Measurements from ENCODE around the gene VSTM1. TPM values are rescaled to one million over a fixed set of nuclear protein-coding genes. Genes with fewer than 3 reads are reported as not detected.

Gene VSTM1
- total RNA-seq, 4 donors from 2014 or later: not detected

- Histone ChIP-seq H3K4me3 (no peak overlapping the region), H3K9me3 (no peaks in the 10 kb centered on the region), H3K27me3 (peaks cover 84% of the 10 kb centered on the region), H3K27ac (no peak overlapping the region), H3K4me1 (no peaks in the 10 kb centered on the region), H3K36me3 (no peaks in the 10 kb centered on the region)
- WGBS, 2 donors (ENCODE audit: low coverage in 1 of 2): 62 to 75% methylated on average over 6 to 8 of the region's 8 CpGs
- no peak for ATAC-seq
- TF ChIP-seq, protein P1, sequence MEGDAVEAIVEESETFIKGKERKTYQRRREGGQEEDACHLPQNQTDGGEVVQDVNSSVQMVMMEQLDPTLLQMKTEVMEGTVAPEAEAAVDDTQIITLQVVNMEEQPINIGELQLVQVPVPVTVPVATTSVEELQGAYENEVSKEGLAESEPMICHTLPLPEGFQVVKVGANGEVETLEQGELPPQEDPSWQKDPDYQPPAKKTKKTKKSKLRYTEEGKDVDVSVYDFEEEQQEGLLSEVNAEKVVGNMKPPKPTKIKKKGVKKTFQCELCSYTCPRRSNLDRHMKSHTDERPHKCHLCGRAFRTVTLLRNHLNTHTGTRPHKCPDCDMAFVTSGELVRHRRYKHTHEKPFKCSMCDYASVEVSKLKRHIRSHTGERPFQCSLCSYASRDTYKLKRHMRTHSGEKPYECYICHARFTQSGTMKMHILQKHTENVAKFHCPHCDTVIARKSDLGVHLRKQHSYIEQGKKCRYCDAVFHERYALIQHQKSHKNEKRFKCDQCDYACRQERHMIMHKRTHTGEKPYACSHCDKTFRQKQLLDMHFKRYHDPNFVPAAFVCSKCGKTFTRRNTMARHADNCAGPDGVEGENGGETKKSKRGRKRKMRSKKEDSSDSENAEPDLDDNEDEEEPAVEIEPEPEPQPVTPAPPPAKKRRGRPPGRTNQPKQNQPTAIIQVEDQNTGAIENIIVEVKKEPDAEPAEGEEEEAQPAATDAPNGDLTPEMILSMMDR (IDR thresholded peaks at IDR 0.05): no peak
- no peak for TF ChIP-seq POLR2A (IDR thresholded peaks at IDR 0.05)
- no peak for TF ChIP-seq EP300 (IDR thresholded peaks at IDR 0.05)
- no peak for TF ChIP-seq POLR2AphosphoS5 (IDR thresholded peaks at IDR 0.05)
Observed at GRCh38 chr19:54009440-54009839, 54.3 kb downstream of the VSTM1 start.

DNA sequence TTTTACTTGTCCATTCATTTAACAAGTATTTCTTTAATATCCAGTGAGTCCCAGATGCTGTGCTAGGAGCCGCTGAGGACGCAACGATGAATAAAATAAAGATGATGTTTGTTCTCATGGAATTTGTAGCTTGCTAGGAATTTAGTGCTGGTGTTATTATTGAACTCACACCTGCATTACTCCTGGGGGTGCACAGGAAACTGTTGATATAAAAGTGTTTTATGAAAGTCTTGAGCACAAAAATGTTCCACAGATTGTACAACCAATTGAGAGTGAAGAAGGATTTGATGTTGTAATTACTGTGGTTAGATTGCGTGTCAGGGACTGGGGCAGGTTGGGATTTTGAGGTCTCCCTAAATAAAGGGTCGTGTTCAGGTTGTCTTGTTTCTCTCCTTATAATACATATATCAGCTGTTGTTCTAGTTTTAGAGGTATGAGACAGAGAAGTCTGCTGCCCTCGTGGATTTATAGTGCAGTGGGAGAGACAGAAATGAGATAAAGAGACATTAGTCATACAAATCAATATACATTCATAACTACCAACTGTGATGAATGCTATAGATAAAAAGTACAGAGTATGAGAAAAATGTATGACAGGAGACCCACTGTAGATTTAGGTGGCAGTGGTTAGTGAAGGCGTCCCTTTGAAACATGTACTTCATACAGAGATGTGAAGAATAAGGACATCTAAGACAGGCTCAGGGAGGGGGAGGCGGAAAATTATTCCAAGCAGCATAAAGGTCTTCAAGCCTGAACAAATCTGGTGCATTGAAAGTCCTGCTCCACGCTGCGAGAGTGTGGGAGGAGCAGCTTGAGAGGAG lies 61.0 kb downstream of the VSTM1 start:
- peaks cover 85% of the 10 kb centered on the region for H3K27me3 ChIP-seq
- TF ChIP-seq EP300 (IDR thresholded peaks at IDR 0.05): no peak
- no peak overlapping the region for H3K27ac ChIP-seq
- WGBS, 2 donors (ENCODE audit: low coverage in 1 of 2): 69 to 80% methylated on average over 10 of the region's 10 CpGs
- no peak for ATAC-seq
- H3K9me3 ChIP-seq: no peaks in the 10 kb centered on the region
- no peaks in the 10 kb centered on the region for H3K36me3 ChIP-seq
- no peaks in the 10 kb centered on the region for H3K4me1 ChIP-seq
- no peak overlapping the region for H3K4me3 ChIP-seq

DNA sequence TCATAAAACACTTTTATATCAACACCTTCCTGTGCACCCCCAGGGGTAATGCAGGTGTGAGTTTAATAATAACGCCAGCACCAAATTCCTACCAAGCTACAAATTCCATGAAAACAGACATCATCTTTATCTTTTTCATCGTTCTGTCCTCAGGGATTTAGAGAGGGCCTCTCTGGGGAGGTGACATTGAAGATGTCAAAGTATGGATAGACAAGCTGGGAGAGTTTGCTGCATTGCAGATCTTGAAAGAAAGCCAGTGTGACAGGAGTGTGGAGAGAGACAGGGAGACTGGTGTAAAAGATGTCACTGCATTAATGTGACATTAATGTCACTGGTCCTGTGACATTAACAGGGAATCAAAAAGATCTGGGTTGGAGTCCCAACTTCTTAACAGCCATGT lies 62.2 kb downstream of the VSTM1 start:
- no peak overlapping the region for H3K4me3 ChIP-seq
- no peaks in the 10 kb centered on the region for H3K9me3 ChIP-seq
- no peaks in the 10 kb centered on the region for H3K4me1 ChIP-seq
- 63 to 78% methylated on average over 2 of the region's 2 CpGs for WGBS, 2 donors (ENCODE audit: low coverage in 1 of 2)
- no peak overlapping the region for H3K27ac ChIP-seq
- no peaks in the 10 kb centered on the region for H3K36me3 ChIP-seq
- ATAC-seq: no peak
- H3K27me3 ChIP-seq: peaks cover 81% of the 10 kb centered on the region
- TF ChIP-seq POLR2AphosphoS5 (IDR thresholded peaks at IDR 0.05): no peak
- no peak for TF ChIP-seq EP300 (IDR thresholded peaks at IDR 0.05)
- no peak for TF ChIP-seq POLR2A (IDR thresholded peaks at IDR 0.05)
- TF ChIP-seq, protein P1 (IDR thresholded peaks at IDR 0.05): no peak

DNA sequence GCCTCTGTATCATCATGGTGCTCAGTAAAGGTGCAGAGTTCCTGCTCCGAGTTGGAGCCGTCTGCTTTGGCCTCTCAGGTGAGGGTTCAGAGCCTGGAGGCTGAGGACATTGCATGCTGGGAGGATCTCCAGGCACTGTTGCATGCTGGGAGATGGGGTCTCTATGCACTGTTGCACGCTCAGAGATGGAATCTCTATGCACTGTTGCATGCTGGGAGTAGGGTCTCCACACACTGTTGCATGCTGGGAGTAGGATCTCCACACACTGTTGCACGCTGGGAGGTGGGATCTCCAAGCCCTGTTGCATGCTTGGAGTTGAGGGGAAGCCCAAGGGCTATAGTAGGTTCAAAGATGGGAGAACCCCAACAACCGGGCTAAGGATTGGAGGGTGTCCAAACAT lies 64.0 kb downstream of the VSTM1 start:
- H3K4me1 ChIP-seq: no peaks in the 10 kb centered on the region
- H3K27ac ChIP-seq: no peak overlapping the region
- ATAC-seq: no peak
- TF ChIP-seq, protein P1 (IDR thresholded peaks at IDR 0.05): no peak
- no peak for TF ChIP-seq EP300 (IDR thresholded peaks at IDR 0.05)
- no peak for TF ChIP-seq POLR2A (IDR thresholded peaks at IDR 0.05)
- no peak for TF ChIP-seq POLR2AphosphoS5 (IDR thresholded peaks at IDR 0.05)
- no peaks in the 10 kb centered on the region for H3K9me3 ChIP-seq
- H3K27me3 ChIP-seq: peaks cover 92% of the 10 kb centered on the region
- H3K36me3 ChIP-seq: no peaks in the 10 kb centered on the region
- no peak overlapping the region for H3K4me3 ChIP-seq
- WGBS, 2 donors (ENCODE audit: low coverage in 1 of 2): 100% methylated on average over 1 of the region's 5 CpGs; no CpG with 5 or more reads in 1 of the 2 donors

- ATAC-seq: no peak
- WGBS, 2 donors (ENCODE audit: low coverage in 1 of 2): 45% methylated on average over 5 of the region's 7 CpGs; no CpG with 5 or more reads in 1 of the 2 donors
Observed at GRCh38 chr19:53998223-53998622, 65.5 kb downstream of the VSTM1 start.

More at GRCh38 chr19:53998223-53998622, 65.5 kb downstream of the VSTM1 start:
- no peak for TF ChIP-seq POLR2AphosphoS5 (IDR thresholded peaks at IDR 0.05)
- TF ChIP-seq, protein P1 (IDR thresholded peaks at IDR 0.05): no peak
- no peak for TF ChIP-seq EP300 (IDR thresholded peaks at IDR 0.05)
- no peak for TF ChIP-seq POLR2A (IDR thresholded peaks at IDR 0.05)
- H3K27ac ChIP-seq: no peak overlapping the region
- no peak overlapping the region for H3K4me3 ChIP-seq
- no peaks in the 10 kb centered on the region for H3K4me1 ChIP-seq
- H3K9me3 ChIP-seq: no peaks in the 10 kb centered on the region
- no peaks in the 10 kb centered on the region for H3K36me3 ChIP-seq
- peaks cover 92% of the 10 kb centered on the region for H3K27me3 ChIP-seq

Data from gastroesophageal sphincter (tissue), 4 donors.